Amygdala (tissue), 56 donors: ENCODE data around the gene NDUFB7.

Experiments used
- DNase-seq, 56 donors: peaks; one replicate each; lab custom pipeline; 2025; lab: John Stamatoyannopoulos, UW

The NDUFB7 gene

DNA sequence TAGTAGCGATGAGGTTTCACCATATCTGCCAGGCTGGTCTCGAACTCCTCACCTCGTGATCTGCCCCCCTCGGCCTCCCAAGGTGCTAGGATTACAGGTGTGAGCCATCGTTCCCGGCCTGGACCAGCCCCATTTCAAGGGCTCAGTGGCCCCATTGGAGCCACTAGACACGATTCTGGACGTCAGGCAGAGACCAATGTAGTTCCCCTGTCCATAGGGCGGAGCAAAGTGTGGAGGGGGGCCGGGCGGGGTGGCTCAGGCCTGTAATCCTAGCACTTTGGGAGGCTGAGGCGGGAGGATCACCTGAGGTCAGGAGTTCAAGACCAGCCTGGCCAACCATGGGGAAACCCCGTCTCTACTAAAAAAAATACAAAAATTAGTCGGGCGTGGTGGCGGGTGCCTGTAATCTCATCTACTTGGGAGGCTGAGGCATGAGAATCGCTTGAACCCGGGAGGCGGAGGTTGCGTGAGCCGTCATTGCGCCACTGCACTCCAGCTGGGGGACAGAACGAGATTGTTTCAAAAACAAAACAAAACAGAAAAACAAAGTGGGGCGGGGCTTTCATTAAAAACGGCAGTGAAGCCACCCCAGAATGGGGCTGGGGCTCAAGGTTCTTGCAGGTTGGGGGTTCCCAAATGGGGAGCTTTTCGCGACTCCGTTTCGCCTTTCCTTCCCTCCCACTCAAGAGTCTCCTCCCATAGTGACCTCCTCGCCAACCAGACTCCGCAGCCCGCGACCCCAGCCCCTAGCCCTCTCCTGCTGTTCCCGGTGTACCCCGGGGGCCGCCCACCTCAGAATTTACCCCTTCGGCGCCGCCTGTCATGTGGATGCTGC is 43.2 kb downstream of the NDUFB7 start:
- peak in 1 of 56 donors; percentile 33 for DNase-seq

DNA sequence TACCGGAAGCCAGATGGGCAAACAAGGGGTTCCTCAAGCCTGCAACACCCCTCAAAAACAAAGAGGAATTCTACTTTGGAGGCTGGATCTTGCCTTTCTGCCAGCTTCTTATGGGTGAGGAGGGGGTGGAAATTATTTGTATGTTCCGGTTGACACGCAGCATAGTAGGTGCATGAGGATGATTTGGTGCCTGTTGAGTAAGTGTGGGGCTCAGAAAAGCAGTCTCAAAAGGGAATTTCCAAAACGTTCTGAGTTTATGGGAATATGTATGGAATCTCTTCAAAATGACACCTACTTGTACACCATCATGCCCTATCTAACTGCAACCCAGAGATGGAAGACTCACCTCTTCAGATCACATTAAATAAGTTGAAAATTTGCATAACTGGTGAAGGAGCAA is 45.4 kb downstream of the NDUFB7 start:
- no peak for DNase-seq

DNA sequence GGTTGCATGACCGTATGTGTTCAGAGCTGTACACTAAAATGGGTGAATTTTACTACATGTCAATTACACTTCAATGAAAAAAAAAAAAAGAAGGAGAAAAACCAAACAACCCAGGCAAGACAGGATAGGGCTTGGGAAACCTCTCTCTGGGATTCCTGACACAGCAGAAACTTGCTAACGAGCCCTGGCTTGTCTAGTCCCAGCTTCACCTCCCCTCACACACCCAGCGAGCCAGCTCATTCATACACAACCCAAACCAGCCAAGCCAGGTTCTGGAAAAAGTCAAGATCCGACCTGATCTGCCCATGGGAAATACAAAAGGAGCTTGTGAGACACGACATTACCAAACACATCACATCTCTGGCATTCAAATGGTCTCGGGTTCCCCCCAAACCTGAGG is 46.1 kb downstream of the NDUFB7 start:
- peak in 1 of 56 donors; percentile 7 for DNase-seq

DNA sequence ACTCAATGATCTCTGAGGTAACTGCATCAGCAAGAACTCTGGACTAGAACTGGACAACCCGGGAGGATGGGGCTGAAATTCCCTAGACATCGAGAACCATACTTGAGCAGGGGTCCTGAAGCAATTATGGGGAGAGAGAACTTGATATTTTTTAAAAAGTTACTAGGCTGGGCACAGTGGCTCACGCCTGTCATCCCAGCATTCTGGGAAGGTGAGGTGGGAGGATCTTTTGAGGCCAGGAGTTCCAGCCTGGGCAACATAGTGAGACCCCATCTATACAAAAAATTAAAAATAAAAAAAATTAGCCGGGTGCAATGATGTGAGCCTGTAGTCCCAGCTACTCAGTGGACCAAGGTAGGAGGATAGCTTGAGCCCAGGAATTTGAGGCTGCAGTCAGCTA is 51.3 kb downstream of the NDUFB7 start:
- DNase-seq: no peak

DNA sequence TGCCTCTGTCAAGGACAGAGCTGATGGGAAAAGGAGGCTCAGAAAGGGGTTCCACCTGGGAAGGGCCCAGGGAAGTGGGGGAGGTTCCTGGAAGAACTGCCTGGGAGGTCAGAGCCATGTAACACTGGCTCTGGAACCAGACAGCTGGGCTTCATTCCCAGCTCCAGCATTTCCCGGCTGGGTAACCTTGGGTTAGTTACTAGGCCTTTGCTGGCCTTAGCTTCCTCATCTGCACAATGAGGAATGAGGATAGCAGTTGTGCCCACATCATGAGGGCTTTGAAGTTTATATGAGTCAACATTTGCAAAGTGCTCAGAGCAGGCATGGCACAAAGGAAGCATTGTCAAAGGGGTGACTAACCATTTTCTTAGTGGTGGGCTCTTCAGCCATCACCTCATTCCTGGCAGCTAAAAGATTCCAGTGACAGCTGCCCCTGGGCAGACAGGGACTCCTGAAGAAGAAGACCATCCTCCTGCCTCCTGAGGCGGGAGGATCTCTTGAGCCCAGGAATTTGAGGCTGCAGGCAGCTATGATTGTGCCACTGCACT is 51.9 kb downstream of the NDUFB7 start:
- DNase-seq: peak in 5 of 56 donors; percentile 13 to 50 (median 23)

DNA sequence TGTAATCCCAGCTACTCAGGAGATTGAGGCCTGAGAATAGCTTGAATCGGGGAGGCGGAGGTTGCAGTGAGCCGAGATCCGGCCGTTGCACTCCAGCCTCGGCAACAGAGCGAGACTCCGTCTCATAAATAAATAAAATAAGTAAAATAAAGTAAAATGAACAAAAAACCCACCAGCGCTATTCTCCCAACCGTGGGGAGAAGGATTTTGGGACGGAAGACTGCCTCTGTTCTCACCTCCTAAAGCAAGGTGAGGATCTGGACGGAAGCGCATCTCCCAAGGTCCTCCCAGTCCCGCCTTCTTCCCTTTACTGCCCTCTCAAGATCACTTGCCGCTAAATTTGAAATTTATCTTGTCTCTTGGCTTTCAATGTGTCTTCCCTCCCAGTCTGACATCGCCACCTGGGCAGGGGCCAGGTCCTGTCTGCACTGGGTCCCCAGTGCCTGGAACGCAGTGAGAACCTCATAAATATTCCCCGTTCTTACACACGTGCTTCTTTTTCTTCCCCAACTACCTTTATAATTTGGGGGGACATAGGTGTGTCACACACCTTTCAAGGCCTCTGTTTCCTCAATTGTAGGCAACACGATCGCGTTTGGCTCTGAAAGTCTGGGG is 52.5 kb downstream of the NDUFB7 start:
- no peak for DNase-seq

DNA sequence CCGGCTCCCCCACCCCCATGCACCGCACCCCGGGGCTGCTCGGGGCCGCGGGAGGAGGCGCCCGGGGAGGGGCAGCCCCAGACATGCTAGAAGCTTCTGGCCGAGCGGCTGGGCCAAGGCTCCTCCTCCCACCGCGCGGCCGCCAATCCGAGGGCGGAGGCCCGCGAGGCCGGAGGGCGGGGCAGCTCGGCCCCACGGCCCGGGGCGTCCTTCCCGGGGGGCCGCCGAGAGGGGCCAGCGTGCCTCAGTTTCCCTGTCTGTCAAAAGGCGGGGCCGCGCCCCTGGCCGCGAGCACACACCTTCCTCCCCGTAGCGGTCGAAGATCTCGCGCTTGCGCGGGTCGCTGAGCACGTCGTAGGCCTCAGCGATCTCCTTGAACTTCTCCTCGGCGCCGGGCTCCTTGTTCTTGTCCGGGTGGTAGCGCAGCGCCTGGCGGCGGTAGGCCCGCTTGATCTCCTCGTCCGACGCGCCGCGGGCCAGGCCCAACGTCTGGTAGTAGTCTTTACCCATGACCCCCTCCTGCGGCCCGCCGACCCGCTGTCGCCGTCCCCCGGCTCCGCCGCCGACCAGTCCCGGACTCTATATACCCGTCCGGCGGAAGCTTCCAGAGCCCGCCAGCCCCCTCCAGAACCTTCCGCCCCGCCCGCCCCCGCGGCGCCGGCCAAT is 53.9 kb downstream of the NDUFB7 start, which contains the start of gene DNAJB1:
Gene DNAJB1 (minus strand): TSS at position 558 of the 666 bp plus-strand sequence. CDS start 48 bp downstream, at position 510.
- DNase-seq: peak in 55 of 56 donors; percentile 23 to 99 (median 79)

DNA sequence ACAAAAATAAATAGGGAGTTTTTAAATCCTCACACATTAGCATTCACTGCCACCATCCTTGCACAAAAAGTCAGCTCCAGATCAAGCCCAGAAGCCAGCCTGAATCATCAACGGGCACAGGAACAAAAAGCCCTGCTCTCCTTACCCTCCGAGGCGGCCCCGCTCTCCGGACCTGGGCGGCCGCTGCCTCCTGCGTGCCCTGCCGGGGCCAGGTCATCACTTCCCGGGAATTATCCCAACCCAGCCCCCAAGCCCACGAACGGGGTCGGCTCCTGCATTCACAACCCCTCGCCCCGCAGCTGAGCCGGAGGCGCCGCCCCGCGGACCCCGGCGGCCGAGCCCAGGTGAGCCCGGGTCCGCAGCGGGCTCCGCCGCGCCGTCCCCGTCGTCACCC is 54.4 kb downstream of the NDUFB7 start:
- DNase-seq: peak in 5 of 56 donors; percentile 58 to 93 (median 64)

DNA sequence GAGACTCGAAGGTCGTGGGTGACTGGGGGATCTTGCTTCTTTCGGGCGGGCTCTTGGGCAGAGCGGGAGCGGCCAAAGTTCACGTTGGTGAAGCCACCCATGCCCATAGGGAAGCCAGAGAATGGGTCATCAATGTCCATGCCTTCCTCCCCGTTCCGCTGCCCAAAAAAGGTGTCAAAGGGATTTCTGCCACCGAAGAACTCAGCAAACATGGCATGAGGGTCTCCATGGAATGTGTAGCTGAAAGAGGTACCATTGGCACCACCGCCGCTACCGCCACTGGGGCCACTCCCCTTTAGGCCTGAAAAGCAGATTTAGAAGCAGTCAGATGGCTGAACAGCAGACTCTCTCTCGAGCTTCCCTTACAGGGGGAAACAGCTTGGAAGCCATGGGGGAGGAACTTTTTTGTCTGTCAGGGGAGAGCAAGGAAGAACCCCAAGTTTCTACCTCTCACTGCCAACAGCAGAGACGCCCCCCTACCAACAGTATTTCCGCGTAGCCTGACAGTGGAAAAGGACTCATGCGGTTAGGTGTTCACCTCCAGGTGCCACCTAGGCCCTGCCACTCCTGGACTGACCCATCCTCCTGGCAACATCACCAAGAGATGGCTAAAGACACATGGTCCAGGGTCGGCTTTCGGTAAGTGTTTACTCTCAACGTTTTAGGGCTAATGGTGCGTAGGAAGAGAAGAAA is 55.0 kb downstream of the NDUFB7 start:
- peak in 13 of 56 donors; percentile 21 to 86 (median 40) for DNase-seq
